Neural crest cell (in vitro differentiated cells): ENCODE measurements around the gene MCCC2. TPM values are rescaled to one million over a fixed set of nuclear protein-coding genes. Genes with fewer than 3 reads are reported as not detected.

Experiments used
- DNase-seq: peaks from one replicate; pipeline ENCODE4 v3.0.0; 2021; ENCODE audit warnings: low read depth, mixed read lengths, low spot score
- H3K27ac Mint-ChIP-seq: one replicate; pipeline ENCODE4 v1.8.0; 2021; ENCODE audit warnings: mild to moderate bottlenecking, mixed read lengths; ENCODE audit not compliant: unreplicated experiment
- H3K27me3 Mint-ChIP-seq: 2 replicates; pipeline ENCODE4 v1.8.0; 2021; ENCODE audit warnings: low read depth, mild to moderate bottlenecking, mixed read lengths
- H3K36me3 Mint-ChIP-seq: 2 replicates; pipeline ENCODE4 v1.8.0; 2021; ENCODE audit warnings: low read depth, mild to moderate bottlenecking, mixed read lengths
- H3K4me1 Mint-ChIP-seq: 2 replicates; pipeline ENCODE4 v1.8.0; 2021; ENCODE audit warnings: mixed read lengths
- H3K4me3 Mint-ChIP-seq: one replicate; pipeline ENCODE4 v1.8.0; 2021; ENCODE audit warnings: mild to moderate bottlenecking, mixed read lengths
- H3K9me3 Mint-ChIP-seq: 2 replicates; pipeline ENCODE4 v1.8.0; 2021; ENCODE audit warnings: mixed read lengths
- total RNA-seq: library from RNA; stranded (reverse); gene quantifications from 2 replicates; pipeline ENCODE4 v1.2.1, GENCODE V29; 2021
- TF ChIP-seq, protein P1 (sequence below): fragments of 200-600 bp; sonication (generic); conservative IDR thresholded peaks from 2 replicates; pipeline ENCODE4 v1.5.0; 2021; ENCODE audit warnings: antibody characterized with exemption, mild to moderate bottlenecking

MCCC2 gene
- total RNA-seq, 1 donor from 2014 or later: 43.7 TPM

GRCh38 chr5:71615809-71616208 is 28.7 kb downstream of the MCCC2 start:
- H3K27ac Mint-ChIP-seq: no peak overlapping the region
- H3K27me3 Mint-ChIP-seq: no peaks in the 10 kb centered on the region
- H3K9me3 Mint-ChIP-seq: no peaks in the 10 kb centered on the region
- peaks cover 31% of the 10 kb centered on the region for H3K36me3 Mint-ChIP-seq
- TF ChIP-seq, protein P1, sequence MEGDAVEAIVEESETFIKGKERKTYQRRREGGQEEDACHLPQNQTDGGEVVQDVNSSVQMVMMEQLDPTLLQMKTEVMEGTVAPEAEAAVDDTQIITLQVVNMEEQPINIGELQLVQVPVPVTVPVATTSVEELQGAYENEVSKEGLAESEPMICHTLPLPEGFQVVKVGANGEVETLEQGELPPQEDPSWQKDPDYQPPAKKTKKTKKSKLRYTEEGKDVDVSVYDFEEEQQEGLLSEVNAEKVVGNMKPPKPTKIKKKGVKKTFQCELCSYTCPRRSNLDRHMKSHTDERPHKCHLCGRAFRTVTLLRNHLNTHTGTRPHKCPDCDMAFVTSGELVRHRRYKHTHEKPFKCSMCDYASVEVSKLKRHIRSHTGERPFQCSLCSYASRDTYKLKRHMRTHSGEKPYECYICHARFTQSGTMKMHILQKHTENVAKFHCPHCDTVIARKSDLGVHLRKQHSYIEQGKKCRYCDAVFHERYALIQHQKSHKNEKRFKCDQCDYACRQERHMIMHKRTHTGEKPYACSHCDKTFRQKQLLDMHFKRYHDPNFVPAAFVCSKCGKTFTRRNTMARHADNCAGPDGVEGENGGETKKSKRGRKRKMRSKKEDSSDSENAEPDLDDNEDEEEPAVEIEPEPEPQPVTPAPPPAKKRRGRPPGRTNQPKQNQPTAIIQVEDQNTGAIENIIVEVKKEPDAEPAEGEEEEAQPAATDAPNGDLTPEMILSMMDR: no peak
- no peak overlapping the region for H3K4me3 Mint-ChIP-seq
- no peak for DNase-seq
- no peaks in the 10 kb centered on the region for H3K4me1 Mint-ChIP-seq

- H3K36me3 Mint-ChIP-seq: peaks cover 30% of the 10 kb centered on the region
- TF ChIP-seq, protein P1: no peak
- no peak for DNase-seq
- no peak overlapping the region for H3K4me3 Mint-ChIP-seq
- H3K4me1 Mint-ChIP-seq: no peaks in the 10 kb centered on the region
- no peaks in the 10 kb centered on the region for H3K27me3 Mint-ChIP-seq
- no peaks in the 10 kb centered on the region for H3K9me3 Mint-ChIP-seq
- H3K27ac Mint-ChIP-seq: no peak overlapping the region
Measured at GRCh38 chr5:71620630-71621029, 33.5 kb downstream of the MCCC2 start.

- no peaks in the 10 kb centered on the region for H3K9me3 Mint-ChIP-seq
- TF ChIP-seq, protein P1: no peak
- no peak for DNase-seq
- H3K4me1 Mint-ChIP-seq: no peaks in the 10 kb centered on the region
- H3K27me3 Mint-ChIP-seq: no peaks in the 10 kb centered on the region
- peaks cover 30% of the 10 kb centered on the region for H3K36me3 Mint-ChIP-seq
- H3K4me3 Mint-ChIP-seq: no peak overlapping the region
- H3K27ac Mint-ChIP-seq: no peak overlapping the region
Measured at GRCh38 chr5:71621268-71621667, 34.1 kb downstream of the MCCC2 start.

DNA sequence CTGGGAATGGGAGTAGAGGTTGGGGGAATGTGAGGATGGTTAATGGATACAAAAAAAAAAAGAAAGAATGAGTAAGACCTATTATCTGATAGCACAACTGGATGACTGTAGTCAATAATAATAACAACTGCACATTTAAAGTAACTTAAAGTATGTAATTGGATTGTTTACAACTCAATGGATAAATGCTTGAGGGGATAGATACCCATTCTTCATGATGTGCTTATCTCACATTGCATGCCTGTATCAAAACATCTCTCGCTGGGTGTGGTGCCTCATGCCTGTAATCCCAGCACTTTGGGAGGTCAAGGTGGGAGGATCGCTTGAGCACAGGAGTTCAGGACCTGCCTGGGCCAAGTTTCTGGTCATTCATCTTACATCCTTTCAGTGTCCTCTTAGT is 34.6 kb downstream of the MCCC2 start:
- TF ChIP-seq, protein P1: no peak
- H3K9me3 Mint-ChIP-seq: no peaks in the 10 kb centered on the region
- H3K4me3 Mint-ChIP-seq: no peak overlapping the region
- DNase-seq: no peak
- no peaks in the 10 kb centered on the region for H3K4me1 Mint-ChIP-seq
- H3K27me3 Mint-ChIP-seq: no peaks in the 10 kb centered on the region
- H3K27ac Mint-ChIP-seq: no peak overlapping the region
- H3K36me3 Mint-ChIP-seq: peaks cover 29% of the 10 kb centered on the region

GRCh38 chr5:71623221-71623794 is 36.2 kb downstream of the MCCC2 start:
- Mint-ChIP-seq H3K4me3 (no peak overlapping the region), H3K9me3 (no peaks in the 10 kb centered on the region), H3K36me3 (peaks cover 22% of the 10 kb centered on the region), H3K4me1 (no peaks in the 10 kb centered on the region), H3K27me3 (no peaks in the 10 kb centered on the region), H3K27ac (no peak overlapping the region)
- no peak for DNase-seq
- TF ChIP-seq, protein P1: no peak
